NCI-H2196 (cell line): ENCODE data around the gene PIP.
"Not testable (repeated sequence)": the region's sequence is repeated elsewhere in the genome, so short reads cannot be mapped to it uniquely, and the experiment has no call there.

Experiments used
- DNase-seq: peaks from one replicate; lab custom pipeline; 2025; ENCODE audit not compliant: unreplicated experiment; lab: John Stamatoyannopoulos, UW

Gene PIP

DNA sequence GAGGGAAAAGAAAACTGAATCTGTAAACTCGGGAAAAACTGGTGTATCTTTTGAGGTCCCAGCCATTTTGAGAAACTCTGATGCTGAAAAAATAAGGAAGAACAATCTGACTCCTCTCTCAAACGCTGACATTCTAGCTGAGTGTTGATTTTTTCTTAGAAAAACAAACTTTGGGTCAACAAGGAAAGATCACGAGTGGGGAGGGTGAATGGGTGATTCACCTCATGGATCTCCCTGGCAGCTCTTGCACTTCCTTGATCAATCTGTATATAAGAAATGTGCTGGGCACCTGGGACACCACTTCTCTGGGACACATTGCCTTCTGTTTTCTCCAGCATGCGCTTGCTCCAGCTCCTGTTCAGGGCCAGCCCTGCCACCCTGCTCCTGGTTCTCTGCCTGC lies at the start of gene PIP:
Gene PIP (plus strand): TSS at position 297 of the 400 bp plus-strand sequence. CDS start 40 bp downstream, at position 337.
- no peak for DNase-seq

GRCh38 chr7:143085109-143085508 lies 46.8 kb upstream of the PIP start:
- DNase-seq: no peak

GRCh38 chr7:143085610-143086009 lies 46.3 kb upstream of the PIP start:
- not testable (repeated sequence) for DNase-seq

DNA sequence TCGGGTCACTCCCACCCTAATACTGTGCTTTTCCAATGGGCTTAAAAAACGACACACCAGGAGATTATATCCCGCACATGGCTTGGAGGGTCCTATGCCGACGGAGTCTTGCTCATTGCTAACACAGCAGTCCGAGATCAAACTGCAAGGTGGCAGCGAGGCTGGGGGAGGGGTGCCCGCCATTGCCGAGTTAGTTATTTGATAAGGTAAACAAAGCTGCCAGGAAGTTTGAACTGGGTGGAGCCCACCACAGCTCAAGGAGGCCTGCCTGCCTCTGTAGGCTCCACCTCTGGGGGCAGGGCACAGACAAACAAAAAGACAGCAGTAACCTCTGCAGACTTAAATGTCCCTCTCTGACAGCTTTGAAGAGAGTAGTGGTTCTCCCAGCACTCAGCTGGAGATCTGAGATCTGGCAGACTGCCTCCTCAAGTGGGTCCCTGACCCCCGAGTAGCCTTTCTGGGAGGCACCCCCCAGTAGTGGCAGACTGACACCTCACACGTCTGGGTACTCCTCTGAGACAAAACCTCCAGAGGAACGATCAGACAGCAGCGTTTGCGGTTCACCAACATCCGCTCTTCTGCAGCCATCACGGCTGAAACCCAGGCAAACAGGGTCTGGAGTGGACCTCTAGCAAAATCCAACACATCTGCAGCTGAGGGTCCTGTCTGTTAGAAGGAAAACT lies 43.2 kb upstream of the PIP start:
- DNase-seq: not testable (repeated sequence)

DNA sequence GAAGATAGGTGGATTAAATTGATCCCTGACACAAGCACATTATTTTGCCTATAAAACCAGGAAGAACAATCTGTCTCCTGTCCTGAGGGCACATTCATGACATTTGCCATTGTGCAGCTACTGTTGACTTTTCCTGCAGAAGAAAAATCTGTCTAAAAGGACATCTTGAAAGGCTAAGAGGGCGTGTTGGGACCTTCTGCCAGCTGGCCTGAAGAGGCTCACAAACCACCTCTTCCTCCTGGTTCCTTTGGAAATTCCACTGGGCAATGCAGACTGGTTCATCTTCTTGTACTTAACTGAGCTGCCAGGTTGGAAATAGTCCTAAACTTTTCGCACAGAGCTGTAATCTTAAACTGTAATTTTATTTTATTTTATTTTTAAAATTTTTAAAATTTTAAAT lies 35.7 kb upstream of the PIP start:
- no peak for DNase-seq

- DNase-seq: not testable (repeated sequence)
Measured at GRCh38 chr7:143099579-143099978, 32.3 kb upstream of the PIP start.

DNA sequence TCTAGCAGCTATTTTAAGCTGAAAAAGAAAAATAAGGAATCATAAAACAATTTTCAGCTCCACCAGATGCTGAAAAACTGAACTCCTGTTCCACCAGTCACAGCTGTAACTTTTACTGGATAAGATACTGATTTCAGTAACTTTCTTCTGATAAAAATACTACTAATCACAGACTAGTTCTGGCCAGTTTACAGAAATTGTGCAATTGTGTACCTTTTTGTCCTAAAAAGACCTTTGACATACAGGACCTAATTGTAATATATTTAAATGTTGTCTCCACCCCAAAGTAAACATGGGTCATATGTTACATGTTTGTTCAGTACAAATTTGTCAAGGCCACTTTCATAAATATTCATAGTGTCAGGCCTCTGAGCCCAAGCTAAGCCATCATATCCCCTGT lies 27.1 kb upstream of the PIP start:
- DNase-seq: no peak

DNA sequence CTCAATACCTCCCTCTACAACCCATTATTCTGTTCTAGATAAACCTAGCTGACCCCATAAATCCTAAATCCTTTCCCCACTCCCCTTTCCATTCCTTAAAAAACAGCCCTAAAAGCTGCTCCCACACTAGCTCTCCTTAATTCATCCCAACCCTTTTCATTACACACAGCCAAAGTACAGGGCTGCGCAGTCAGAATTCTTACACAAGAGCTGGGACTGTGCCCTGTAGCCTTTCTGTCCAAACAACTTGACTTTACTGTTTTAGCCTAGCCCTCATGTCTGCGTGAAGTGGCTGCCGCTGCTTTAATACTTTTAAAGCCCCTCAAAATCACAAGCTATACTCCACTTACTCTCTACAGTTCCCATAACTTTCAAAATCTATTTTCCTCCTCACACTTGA lies 23.9 kb upstream of the PIP start:
- not testable (repeated sequence) for DNase-seq

DNA sequence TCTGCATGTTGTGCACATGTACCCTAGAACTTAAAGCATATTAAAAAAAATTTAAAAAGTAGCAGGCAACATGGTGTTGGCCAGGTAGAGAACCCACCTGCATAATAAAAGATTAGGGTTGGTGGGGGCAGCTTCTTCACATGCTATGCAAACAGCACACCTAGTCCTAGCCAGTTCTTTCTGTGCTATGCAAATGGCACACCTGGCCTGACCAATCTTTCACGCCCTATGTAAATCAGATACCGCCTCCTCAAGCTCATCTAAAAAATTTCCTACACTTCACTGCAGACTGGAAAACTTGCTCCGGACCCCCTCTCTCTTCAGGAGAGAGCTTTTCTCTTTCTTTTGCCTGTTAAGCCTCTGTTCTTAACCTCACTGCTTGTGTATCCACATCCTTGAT lies 14.5 kb upstream of the PIP start:
- DNase-seq: no peak

DNA sequence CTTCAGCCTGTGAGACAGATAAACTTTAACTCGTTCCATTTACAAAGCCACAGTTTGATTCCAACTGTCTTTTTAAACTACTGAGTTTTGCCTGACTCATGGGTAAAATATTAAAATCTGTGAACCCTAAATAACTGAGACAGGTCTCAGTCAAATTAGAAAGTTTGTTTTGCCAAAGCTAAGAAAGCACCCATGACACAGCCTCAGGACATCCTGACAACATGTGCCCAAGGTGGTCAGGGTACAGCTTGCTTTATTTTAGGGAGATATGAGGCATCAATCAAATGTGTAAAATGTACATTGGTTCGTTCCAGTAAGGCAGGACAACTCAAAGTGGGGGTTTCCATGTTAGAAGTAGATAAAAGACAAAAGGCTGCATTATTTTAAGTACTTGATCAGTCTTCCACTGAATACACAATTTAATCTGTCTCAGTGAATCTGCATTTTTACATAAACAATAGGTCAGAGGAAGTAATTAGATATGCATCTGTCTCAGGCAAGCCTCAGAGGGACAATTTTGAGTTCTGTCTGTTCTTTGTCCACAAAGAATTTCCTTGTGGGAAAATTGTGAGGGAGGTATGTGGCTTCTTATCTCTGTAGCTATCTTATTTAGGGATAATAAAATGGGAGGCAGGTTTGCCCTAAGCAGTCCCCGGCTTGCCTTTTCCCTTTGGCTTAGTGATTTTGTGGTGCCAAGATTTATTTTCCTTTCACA lies 11.0 kb upstream of the PIP start:
- DNase-seq: no peak

DNA sequence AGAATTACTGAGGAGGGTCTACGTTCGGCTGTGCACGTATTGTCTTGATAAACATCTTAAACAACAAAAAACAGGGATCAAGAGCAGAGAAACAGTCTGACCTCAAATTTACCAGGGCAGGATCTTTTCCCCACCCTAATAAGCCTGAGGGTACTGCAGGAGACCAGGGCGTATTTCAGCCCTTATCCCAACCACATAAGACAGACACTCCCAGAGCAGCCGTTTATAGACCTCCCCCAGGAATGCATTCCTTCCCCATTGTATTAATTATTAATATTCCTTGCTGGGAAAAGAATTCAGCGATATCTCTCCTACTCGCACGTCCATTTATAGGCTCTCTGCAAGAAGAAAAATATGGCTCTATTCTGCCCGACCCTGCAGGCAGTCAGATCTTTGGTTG lies 8.6 kb upstream of the PIP start:
- not testable (repeated sequence) for DNase-seq

DNA sequence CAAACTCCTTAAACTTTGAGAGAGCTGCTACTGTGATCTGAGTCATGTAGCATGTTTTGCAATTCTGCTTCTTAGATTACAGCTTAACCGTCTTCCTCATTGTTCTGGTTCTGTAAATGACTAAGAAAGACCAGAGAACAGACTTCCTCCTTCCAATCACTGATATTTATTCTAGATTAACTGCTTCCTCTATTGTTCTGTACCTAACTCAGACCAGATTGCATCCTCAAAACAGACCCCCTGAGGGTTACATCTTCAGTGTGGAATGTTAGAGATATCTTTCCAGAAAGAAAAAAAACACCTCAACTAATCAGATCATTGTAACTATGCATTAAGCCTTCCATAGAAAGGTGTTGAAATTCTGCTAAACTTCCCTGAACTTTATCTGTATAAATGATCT lies 5.7 kb upstream of the PIP start:
- no peak for DNase-seq

DNA sequence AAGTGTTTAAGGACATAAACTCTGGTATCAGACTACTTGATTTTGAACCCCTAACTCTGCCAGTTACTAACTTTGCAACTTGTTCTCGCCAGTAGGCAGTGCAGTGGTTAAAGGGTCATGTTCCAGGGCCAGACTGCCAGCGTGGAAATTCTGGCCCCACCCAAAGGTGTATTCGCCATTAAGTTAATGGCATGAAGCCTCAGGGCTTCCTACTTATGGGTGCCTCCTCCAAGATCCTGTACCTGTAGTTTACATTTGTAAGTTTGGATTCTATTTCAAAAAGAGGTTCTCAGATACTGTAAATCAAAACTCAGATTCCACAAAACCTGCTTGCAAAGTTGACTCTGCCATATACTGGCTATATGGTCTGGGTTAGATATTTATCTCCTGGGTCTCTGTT lies 2.8 kb upstream of the PIP start:
- DNase-seq: no peak

DNA sequence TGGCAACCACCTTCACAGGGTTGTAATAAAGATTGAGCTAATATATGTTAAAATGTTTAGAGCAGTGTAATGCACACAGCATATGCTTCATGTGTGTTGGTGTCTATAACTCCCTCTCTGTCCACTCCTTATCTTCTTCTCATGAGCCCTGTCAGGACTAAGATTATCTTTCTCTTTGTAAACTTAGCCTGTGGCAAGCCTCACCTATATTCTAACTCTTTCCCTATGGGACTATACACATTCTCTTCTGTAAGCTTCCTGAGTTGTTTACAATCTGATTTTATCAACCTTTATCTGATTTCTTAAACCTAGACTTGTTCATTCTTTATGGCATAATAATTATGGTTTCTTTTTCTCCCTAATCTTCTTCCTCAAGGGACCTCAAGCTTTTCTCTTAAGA lies 2.4 kb upstream of the PIP start:
- no peak for DNase-seq

GRCh38 chr7:143130541-143130940 lies 1.3 kb upstream of the PIP start:
- DNase-seq: no peak

GRCh38 chr7:143147070-143147469 lies 15.2 kb downstream of the PIP start:
- DNase-seq: no peak

GRCh38 chr7:143148050-143148449 lies 16.2 kb downstream of the PIP start:
- DNase-seq: no peak

- DNase-seq: no peak
Measured at GRCh38 chr7:143148651-143149050, 16.8 kb downstream of the PIP start.

DNA sequence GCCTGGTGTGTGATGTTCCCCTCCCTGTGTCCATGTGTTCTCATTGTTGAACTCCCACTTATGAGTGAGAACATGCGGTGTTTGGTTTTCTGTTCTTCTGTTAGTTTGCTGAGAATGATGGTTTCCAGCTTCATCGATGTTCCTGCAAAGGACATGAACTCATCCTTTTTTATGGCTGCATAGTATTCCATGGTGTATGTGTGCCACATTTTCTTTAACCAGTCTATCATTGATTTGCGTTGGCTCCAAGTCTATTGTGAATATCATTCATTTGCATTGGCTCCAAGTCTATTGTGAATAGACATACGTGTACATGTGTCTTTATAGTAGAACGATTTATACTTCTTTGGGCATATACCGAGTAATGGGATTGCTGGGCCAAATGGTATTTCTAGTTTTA lies 18.8 kb downstream of the PIP start:
- not testable (repeated sequence) for DNase-seq

DNA sequence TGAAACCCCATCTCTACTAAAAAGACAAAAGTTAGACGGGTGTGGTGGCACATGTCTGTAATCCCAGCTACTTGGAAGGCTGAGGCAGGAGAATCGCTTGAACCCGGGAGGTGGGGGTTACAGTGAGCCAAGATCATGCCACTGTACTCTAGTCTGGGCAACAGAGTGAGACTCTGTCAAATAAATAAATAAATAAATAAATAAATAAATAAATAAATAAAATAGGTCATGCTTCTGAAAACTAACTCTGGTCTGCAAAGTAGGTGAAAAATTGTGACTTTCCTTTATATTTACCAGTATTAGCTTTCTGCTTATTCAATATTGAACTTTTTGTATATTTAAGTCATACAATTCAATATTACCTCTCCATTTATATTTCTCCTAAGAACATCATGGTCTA lies 26.7 kb downstream of the PIP start:
- DNase-seq: not testable (repeated sequence)

DNA sequence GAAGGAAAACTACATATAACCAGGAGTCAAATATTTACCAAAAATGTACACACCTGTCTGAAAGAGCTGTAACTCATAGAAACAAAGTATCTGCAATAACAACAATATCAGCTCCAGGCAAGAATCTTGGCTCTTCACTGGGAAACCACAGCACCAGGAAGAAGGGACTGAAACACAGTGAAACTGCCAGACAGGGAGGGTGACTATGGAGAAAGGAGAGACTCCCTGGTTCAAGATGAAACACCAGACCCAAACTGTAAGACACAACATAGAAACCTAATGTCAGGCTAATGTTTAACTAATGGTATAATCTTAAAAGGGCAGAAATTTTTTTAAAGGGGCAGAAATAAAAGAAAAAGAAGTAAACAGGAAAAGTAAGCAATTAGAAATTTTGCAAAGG lies 39.8 kb downstream of the PIP start:
- peak; percentile 3 for DNase-seq

GRCh38 chr7:143172354-143172753 lies 40.5 kb downstream of the PIP start:
- peak; percentile 58 for DNase-seq

GRCh38 chr7:143176128-143176527 lies 44.3 kb downstream of the PIP start:
- no peak for DNase-seq
